ENCODE results near the gene MBNL2. TPM values are rescaled to one million over a fixed set of nuclear protein-coding genes. Genes with fewer than 3 reads are reported as not detected.
A peak's percentile ranks its signal among the peaks of the same experiment; 100 is the strongest.

The MBNL2 gene
- total RNA-seq, 2 donors from 2014 or later, result 59.6 to 67.7 TPM

GRCh38 chr13:97248243-97248642, 26.1 kb downstream of the MBNL2 start:
- H3K27me3 ChIP-seq (replicated peaks; ENCODE audit: insufficient read depth), result no peaks in the 10 kb centered on the region
- no peak overlapping the region for H3K4me3 ChIP-seq
- H3K36me3 ChIP-seq, result no peaks in the 10 kb centered on the region
- DNase-seq (ENCODE audit: low spot score) (no peak), ATAC-seq (ENCODE audit: insufficient number of reproducible peaks, low FRiP score, low read depth) (no peak)
- H3K9me3 ChIP-seq, result no peaks in the 10 kb centered on the region
- peaks cover 73% of the 10 kb centered on the region in 2 donors for H3K4me1 ChIP-seq (ENCODE audit: control insufficient read depth in 1 of 2, low read depth in 2 of 2)
- H3K27ac ChIP-seq, result peak overlapping the region in 1 of 2 donors; percentile 62
- TF ChIP-seq, protein P1, sequence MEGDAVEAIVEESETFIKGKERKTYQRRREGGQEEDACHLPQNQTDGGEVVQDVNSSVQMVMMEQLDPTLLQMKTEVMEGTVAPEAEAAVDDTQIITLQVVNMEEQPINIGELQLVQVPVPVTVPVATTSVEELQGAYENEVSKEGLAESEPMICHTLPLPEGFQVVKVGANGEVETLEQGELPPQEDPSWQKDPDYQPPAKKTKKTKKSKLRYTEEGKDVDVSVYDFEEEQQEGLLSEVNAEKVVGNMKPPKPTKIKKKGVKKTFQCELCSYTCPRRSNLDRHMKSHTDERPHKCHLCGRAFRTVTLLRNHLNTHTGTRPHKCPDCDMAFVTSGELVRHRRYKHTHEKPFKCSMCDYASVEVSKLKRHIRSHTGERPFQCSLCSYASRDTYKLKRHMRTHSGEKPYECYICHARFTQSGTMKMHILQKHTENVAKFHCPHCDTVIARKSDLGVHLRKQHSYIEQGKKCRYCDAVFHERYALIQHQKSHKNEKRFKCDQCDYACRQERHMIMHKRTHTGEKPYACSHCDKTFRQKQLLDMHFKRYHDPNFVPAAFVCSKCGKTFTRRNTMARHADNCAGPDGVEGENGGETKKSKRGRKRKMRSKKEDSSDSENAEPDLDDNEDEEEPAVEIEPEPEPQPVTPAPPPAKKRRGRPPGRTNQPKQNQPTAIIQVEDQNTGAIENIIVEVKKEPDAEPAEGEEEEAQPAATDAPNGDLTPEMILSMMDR (IDR thresholded peaks at IDR 0.05), result no peak

DNA sequence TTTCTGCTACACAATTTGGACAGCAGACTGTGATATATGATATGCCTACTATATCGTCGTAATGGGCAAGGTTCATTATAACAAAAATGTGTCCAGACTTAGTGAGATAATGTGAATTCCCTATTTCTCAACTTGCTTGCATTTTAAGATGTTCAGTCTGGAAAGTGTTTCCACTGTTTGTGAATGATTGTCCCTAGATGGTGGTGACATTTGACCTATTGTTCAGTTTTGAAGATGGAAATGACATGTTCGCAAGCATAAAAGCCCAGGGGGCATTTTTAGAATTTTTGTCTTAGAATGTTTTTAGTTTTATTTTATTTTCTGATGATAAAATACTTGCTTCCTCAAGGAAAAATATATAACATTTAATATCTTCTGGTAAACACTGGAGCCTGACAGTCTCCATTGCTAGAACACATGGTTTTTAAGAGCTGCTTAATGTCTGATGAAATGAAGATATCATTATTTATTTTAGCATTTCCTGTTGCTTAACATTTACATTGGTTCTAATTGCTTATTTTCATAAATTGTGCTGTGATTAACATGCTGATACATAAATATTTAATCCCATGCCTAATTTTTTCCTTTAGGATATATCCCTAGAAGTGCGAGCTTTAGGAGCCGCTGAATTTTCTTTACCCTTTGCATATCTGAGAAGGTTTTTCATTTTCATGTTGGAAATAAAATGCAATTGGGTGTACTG, 27.1 kb downstream of the MBNL2 start:
- ATAC-seq (ENCODE audit: insufficient number of reproducible peaks, low FRiP score, low read depth), result no peak
- H3K27me3 ChIP-seq (replicated peaks; ENCODE audit: insufficient read depth), result no peaks in the 10 kb centered on the region
- no peak for DNase-seq (ENCODE audit: low spot score)
- TF ChIP-seq, protein P1 (IDR thresholded peaks at IDR 0.05), result no peak
- peaks cover 63 to 70% of the 10 kb centered on the region in 2 donors for H3K4me1 ChIP-seq (ENCODE audit: control insufficient read depth in 1 of 2, low read depth in 2 of 2)
- peak overlapping the region; percentile 17 for H3K4me3 ChIP-seq
- H3K36me3 ChIP-seq, result no peaks in the 10 kb centered on the region
- no peaks in the 10 kb centered on the region for H3K9me3 ChIP-seq
- peak overlapping the region; percentile 20 to 64 for H3K27ac ChIP-seq

DNA sequence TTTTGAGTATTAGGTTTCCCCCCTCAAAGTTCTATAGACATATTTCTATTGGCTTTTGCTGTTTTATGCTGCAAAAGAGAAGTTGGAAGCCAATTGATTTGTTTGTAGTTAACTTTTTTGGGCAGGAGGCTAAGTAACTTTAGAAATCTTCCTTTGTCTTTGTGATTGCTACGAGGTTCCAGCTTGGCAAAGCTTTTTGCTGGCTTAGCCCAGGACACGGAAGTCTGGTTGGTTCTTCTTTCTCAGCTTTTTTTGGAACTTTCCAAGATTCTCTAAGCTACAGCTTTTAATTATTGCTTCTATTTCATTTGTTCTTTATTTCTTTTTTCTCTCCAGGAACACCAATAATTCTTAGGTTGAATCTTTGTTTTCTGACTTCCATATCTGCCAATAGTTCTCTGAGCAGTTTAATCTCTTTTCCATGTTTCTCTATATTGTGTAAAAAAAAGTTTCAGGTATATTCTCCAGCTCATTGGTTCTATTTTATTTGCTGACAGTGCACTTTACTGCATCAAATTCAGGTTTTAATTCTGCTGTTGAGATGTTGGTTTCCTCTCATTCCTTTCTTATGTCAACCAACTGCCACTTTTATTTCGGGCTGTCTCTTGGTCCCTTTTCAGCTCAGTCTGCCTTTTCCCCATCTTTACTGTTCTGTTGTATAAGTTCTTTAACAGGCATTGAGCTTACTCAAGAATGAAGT, 27.8 kb downstream of the MBNL2 start:
- no peak for ATAC-seq (ENCODE audit: insufficient number of reproducible peaks, low FRiP score, low read depth)
- Histone ChIP-seq H3K9me3 (no peaks in the 10 kb centered on the region), H3K4me1 (ENCODE audit: control insufficient read depth in 1 of 2, low read depth in 2 of 2) (peaks cover 63 to 68% of the 10 kb centered on the region in 2 donors), H3K27me3 (replicated peaks; ENCODE audit: insufficient read depth) (no peaks in the 10 kb centered on the region), H3K27ac (peak overlapping the region; percentile 20 to 64), H3K4me3 (peak overlapping the region; percentile 4), H3K36me3 (no peaks in the 10 kb centered on the region)
- TF ChIP-seq, protein P1 (IDR thresholded peaks at IDR 0.05), result no peak
- DNase-seq (ENCODE audit: low spot score), result no peak

DNA sequence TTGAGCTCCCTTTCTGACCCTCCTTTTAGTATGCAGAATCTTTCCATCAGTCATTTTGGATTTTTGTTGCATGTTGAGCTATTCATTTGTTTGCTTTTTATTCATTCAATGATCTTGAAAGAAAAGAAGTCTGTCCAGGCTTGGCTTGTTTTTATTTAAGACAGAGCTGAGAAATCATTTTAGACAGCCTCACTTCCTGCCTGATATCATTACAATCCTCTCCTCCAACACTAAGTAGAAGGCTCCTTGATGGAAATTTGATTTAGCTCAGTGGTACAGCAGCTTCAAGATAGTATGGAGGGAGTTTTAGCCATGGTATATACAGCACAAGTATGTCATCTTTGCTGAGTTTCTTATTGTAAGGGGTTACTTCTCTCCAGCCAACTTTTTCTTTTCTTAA, 28.4 kb downstream of the MBNL2 start:
- ATAC-seq (ENCODE audit: insufficient number of reproducible peaks, low FRiP score, low read depth) (no peak), DNase-seq (ENCODE audit: low spot score) (no peak)
- Histone ChIP-seq H3K27me3 (replicated peaks; ENCODE audit: insufficient read depth) (no peaks in the 10 kb centered on the region), H3K4me3 (peak overlapping the region; percentile 4), H3K27ac (peak overlapping the region; percentile 20 to 64), H3K9me3 (no peaks in the 10 kb centered on the region), H3K36me3 (no peaks in the 10 kb centered on the region), H3K4me1 (ENCODE audit: control insufficient read depth in 1 of 2, low read depth in 2 of 2) (peaks cover 63 to 70% of the 10 kb centered on the region in 2 donors)
- TF ChIP-seq, protein P1 (IDR thresholded peaks at IDR 0.05), result no peak

DNA sequence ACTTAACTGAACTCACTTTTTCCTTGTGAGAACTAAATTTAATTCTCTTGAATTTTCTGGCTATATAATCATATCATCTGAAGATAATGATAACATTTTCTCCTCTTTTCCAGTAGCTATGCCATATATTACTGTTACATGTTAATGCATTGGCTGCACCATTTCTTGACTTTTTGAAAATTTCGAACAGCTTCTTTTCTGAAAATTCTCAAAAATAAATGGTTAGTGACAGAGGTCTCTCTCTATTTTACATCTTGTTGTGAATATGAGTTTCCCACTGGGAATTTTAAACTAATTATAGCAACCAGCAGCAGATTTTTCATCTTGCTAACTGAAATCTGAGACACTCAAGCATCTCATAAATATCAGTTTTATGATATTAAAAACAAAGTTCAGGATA, 30.6 kb downstream of the MBNL2 start:
- Histone ChIP-seq H3K4me3 (no peak overlapping the region), H3K36me3 (no peaks in the 10 kb centered on the region), H3K27me3 (replicated peaks; ENCODE audit: insufficient read depth) (no peaks in the 10 kb centered on the region), H3K27ac (peak overlapping the region in 1 of 2 donors; percentile 27), H3K9me3 (no peaks in the 10 kb centered on the region), H3K4me1 (ENCODE audit: control insufficient read depth in 1 of 2, low read depth in 2 of 2) (peaks cover 73 to 76% of the 10 kb centered on the region in 2 donors)
- ATAC-seq (ENCODE audit: insufficient number of reproducible peaks, low FRiP score, low read depth), result no peak
- DNase-seq (ENCODE audit: low spot score), result no peak
- TF ChIP-seq, protein P1 (IDR thresholded peaks at IDR 0.05), result no peak
